Activated CD4-positive, CD25-positive, alpha-beta regulatory T cell (primary cell): ENCODE measurements around the gene B4GALT1.
"Not testable (repeated sequence)": the region's sequence is repeated elsewhere in the genome, so short reads cannot be mapped to it uniquely, and the experiment has no call there.

Experiments
- DNase-seq, 4 experiments: peaks; one replicate each; lab custom pipeline; 2025; lab: John Stamatoyannopoulos, UW

B4GALT1 gene

DNA sequence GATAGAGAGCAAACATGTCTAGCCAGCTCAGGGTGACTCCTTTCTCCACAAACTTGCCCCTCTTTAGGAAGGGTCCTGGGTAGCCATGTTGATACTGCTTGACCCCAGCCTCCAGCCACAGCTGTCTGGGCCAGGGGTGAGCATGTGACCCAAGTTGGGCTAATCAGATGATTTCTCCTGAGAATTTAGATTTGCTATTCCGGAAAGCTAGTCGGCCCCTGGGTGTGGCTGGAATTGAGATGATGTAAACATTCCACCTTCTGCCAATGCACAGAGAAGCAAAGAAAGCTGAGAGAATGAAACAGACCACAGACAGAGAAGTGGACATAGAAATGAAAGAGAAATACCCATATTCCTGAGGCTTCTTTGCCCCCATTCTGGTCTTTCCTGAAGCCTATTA is 17.8 kb upstream of the B4GALT1 start:
- DNase-seq: no peak

GRCh38 chr9:33182519-33182918 is 15.4 kb upstream of the B4GALT1 start:
- DNase-seq: no peak

- DNase-seq: no peak
These were observed 13.5 kb upstream of the B4GALT1 start for GRCh38 chr9:33180526-33181184.

DNA sequence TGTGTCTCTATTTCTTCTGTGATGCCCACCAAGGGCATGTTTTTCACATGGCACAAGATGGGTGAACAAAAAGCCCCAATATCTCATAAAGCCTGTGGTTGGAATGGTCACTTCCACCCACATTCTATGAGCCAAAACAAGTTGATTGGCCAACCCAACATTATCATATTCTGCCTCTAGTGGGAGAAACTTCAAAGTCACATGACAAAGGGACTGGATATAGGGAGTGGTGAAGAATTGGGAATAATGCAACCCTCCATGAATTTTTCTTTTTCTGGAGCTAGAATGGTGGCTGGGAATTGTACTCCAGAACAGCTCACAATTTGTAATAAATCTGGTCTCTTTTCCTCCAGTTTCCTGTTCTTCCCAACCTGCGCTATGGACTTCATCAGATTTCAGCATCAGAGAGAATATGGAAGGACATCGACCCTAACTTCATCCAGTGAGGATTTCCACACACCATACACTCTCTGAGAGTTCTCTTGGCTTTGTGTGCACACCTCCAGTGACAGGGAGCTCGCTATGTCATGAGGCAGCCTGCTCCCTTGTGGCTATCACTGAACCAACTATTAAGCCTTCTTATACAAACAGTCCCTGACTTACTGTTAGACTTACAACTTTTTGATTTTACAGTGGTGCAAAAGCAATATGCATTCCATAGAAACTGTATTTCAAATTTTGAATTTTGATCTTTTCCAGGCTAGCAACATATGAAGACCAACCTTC is 12.0 kb upstream of the B4GALT1 start:
- no peak for DNase-seq

- no peak for DNase-seq
These were observed 10.5 kb upstream of the B4GALT1 start for GRCh38 chr9:33177639-33178038.

DNA sequence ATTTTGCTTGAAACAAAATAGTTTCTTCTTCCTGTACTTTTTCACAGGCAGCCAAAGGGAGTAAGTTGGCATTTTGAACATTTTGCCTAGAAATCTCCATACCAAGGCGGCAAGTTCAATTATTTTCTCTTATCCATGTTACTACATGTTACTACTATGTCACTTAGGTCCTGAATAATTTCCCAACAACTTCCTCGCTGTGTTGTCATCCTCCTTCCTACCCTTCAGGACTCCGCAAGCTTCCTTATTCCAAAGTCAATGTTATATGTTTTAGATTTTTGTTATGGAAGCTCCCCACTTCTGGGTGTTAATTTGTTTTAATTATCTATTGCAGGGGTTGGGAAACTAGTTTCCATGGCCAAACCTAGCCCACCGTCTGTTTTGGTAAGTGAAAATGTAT is 9.9 kb upstream of the B4GALT1 start:
- no peak for DNase-seq

GRCh38 chr9:33175649-33176325 is 8.7 kb upstream of the B4GALT1 start:
- no peak for DNase-seq

- DNase-seq: no peak
These were observed 5.4 kb upstream of the B4GALT1 start for GRCh38 chr9:33172256-33173238.

DNA sequence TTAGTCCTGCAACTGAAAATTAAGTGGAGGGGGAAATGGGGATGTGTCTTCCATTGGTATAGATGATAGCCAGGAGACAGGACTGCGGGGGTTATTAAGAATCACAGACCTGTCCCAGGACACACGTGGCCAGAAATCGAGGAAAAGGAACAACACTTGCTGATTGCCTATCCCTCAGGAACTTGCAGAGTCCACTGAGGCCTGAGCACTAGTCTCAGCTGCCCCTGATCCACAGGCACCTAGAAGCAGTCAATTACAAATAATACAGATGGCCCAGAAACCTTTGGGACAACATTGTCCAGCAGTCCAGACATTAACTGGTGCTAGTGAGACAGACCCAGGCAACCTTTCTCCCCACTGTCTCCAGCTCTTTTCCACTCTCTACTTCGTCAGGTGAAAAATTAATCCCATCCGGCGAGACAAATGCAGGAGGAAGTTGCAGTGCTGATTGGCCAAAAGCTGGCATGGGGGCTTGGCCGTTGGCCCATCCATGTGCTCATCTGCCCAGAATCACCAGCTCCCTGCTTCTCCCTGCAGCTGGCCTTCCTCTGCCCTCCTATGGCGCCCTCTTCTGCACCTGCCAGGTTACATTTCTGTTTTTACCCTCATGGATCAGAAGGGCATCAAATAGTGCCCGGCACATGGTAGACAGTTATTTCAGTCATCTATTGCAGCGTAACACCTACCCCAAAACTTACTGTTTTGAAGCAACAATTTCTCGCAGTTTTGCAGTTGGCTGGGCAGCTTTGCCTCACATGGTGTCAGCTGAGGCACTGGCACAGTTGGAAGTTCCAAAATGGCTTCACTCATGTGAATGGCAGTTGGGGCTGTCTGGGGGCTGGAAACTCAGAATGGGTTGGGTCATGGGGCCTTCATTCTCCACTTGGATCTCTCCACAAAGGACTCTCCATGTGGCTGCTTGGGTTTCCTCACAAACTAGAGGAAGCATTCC is 3.6 kb upstream of the B4GALT1 start:
- no peak for DNase-seq

DNA sequence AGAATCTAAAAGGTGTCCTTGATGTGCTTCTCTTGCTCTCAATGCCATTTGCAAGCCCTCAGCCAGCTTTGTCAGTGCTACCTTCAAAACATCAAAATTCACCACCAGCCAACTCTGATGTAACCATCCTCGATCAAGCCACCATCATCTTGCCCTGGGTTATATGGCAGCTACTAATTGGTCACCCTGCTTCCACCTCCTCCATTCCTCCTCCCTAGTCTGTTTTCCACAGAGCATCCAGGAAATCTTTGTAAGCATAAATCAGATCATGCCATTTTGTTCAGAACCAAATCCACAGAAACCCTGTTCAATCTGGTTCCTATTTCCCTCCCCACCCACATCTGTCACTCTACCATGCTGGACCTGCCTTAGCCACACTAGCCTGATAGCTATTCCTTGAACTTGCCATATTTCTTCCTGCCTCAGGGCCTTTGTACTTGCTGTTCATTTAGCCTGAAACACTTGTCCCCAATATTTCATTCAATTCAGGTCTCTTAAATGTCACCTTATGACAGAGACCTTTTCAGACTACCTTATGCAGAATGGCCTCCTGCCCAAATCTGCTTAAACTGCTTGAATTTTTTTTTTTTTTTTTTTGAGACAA is 1.9 kb upstream of the B4GALT1 start:
- no peak for DNase-seq

GRCh38 chr9:33167972-33168461 is 881 bp upstream of the B4GALT1 start:
- no peak for DNase-seq

DNA sequence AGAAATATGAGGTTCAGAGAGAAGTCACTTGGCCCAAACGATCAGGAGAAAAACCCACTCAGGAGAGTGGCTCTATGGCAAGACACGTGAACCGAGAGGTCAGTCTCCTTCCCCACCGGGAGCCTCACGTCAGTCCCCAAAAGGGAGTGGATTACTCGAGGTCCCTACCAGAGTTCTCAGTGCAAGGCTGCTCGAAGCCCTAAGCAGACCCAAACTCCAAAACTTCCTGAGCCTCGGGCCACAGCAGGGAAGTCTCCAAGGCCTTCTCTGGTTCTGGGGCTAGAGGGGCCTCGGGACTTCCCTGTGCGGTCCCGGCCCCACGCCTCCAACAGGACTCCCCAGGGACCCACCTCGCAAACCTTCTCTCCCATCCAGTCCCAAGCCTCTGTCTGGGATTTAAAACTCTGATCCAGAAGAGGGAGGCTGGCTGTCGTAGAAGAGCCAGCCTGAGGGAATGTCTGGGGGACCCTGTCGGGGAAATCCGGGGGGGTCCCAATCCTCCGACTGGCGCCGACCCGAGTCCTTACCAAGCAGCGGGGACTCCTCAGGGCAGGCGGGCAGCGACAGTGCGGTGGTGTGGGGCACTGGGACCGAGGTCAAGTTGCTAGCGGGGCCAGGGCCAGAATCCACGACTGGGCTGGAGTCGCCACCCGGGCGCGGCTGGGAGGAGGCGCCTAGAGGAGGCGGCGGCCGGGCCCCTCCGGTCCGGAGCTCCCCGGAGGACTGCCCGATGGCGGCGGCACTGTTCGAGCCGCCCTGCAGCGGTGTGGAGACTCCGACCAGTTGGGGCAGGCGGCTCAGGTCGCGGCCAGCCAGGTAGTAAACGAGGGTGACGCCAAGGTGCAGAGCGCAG is 679 bp downstream of the B4GALT1 start:
- no peak for DNase-seq

GRCh38 chr9:33165263-33166151 is 1.6 kb downstream of the B4GALT1 start:
- DNase-seq: no peak

DNA sequence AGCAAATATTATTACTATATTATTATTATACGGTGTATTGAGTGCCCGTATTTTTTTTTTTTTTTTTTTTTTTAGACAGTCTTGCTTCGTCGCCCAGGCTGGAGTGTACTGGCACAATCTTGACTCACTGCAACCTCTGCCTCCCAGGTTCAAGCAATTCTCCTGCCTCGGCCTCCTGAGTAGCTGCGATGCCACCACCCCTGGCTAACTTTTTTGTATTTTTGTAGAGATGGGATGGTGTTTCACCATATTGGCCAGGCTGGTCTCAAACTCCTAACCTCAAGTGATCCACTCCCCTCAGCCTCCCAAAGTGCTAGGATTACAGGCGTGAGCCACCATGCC is 2.2 kb downstream of the B4GALT1 start:
- DNase-seq: not testable (repeated sequence)

GRCh38 chr9:33164138-33164809 is 2.9 kb downstream of the B4GALT1 start:
- DNase-seq: no peak

DNA sequence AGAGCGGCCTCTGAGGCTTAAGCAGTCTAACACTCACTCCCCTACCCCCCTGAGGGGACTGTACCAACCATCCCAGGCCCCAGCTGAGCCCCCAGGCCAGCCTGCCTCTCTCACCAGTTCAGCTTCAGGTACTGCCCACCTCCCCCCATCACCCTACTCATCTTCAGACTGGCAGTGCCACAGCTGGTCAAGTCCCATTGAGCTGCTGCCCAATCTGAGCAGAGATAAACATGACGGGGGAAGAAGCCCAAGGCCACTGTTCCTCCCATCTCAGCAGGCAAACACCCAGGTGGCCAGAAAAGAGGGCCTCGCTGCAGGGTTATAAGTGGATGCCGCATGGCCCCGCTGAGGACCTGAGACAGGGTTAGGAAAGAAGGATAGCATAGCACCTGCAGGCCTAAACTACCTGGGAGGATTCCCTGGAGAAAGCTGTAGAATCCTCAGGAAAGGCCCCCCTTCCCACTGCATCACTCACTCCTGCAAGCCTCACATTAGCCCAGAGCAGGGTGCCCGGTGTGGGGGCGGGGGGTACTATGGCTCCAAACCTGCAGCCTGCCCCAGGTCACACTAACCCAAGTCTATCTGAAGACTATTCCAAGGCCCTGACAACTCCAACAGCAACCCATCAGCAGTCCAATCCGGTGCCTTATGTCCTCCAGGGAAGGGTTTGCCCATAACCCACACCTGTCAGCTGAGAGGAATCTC is 3.6 kb downstream of the B4GALT1 start:
- no peak for DNase-seq

DNA sequence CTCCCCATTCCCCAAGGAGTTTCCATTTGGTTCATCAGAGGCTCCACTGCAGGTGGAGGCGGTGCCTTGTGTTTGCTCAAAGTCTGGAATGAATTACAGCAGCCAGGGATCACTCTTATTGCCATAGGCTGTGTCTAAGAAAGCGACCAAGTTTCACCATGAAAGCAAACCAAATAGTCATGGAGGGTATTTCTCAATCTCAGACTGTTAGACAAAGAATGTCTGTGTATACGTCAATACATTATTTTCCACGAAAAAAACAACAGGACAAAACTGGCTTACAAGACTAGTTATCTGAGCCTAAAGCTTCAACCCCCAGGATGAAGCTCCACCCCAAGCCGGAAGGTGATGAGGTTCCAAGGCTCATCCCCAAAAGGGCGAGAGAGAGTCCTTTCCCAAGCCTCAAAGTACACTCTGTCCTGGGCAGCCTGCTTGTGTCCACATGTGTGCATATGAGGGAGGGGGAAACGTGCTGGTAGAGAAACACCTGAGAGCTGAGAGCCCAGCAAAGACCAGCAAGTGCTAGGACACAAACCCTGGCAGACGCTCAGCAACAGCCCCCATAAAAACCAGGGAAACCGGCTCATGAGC is 4.3 kb downstream of the B4GALT1 start:
- no peak for DNase-seq
